ENCODE measurements around the gene CFAP77. TPM values are rescaled to one million over a fixed set of nuclear protein-coding genes. Genes with fewer than 3 reads are reported as not detected.

The CFAP77 gene
- total RNA-seq, 2 experiments from 2014 or later: not detected

DNA sequence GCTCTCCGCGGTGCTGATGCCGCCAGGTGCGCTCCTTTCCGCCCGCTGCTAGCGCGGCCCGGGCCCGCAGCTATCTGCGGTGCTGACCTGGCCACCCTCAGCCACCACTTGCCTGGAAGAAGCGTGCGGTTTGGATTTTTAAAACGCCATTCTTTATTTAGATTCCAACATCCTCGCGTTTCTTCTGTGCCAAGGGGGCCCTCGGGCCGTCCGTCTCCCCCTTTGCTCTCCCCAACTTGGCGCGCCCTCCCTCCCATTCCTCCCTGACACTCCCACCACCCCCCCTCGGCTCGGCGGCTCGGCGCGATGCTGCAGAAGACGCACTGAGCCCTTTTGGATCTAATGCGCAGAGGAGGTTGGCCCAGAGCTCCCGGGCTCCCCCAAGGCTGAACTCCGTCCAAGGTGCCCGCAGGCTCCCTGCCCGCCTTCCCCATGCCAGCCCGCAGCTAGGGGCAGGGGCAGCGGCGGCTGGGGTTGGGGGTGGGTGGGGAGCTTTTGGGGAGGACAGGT is 172.3 kb downstream of the CFAP77 start, which contains the start of gene BARHL1:
TSS of gene BARHL1 (plus strand) at position 331 of the 510 bp plus-strand sequence. CDS start 192 bp downstream, outside the sequence.
- Mint-ChIP-seq H3K36me3 (ENCODE audit: low read depth) (no peaks in the 10 kb centered on the region), H3K4me3 (peak within 1 kb of the TSS; percentile 82), H3K27ac (peak within 1 kb of the TSS; percentile 66), H3K27me3 (peaks cover 83% of the 10 kb centered on the region), H3K4me1 (ENCODE audit: low read depth) (peaks cover 12% of the 10 kb centered on the region), H3K9me3 (no peaks in the 10 kb centered on the region)
- ATAC-seq (ENCODE audit: poor library complexity): no peak
- no peaks in the 10 kb centered on the region for H3K36me3 ChIP-seq (ENCODE audit: insufficient read depth, low read length)
- DNase-seq: no peak
- H3K27me3 ChIP-seq (ENCODE audit: control insufficient read depth in 1 of 2, insufficient read depth in 2 of 2, low read length in 2 of 2): peaks cover 86 to 92% of the 10 kb centered on the region in 2 experiments
- intact Hi-C loops (cut with DNase I, micrococcal nuclease): loop anchor here (2.0 kb wide), 2 partner anchors 172 to 174 kb away; partner anchors contain the start of gene CFAP77 (in 1 of the 2)
- H3K4me3 ChIP-seq (ENCODE audit: low read length): peak within 1 kb of the TSS; percentile 22
- H3K4me1 ChIP-seq (ENCODE audit: insufficient read depth, low read length): peaks cover 18% of the 10 kb centered on the region
- no peak within 1 kb of the TSS for H3K27ac ChIP-seq (ENCODE audit: low read depth in 1 of 2, low read length in 2 of 2)
- CTCF ChIA-PET: no interaction called here
- POLR2A ChIA-PET: no interaction called here
- TF ChIP-seq, protein P1, sequence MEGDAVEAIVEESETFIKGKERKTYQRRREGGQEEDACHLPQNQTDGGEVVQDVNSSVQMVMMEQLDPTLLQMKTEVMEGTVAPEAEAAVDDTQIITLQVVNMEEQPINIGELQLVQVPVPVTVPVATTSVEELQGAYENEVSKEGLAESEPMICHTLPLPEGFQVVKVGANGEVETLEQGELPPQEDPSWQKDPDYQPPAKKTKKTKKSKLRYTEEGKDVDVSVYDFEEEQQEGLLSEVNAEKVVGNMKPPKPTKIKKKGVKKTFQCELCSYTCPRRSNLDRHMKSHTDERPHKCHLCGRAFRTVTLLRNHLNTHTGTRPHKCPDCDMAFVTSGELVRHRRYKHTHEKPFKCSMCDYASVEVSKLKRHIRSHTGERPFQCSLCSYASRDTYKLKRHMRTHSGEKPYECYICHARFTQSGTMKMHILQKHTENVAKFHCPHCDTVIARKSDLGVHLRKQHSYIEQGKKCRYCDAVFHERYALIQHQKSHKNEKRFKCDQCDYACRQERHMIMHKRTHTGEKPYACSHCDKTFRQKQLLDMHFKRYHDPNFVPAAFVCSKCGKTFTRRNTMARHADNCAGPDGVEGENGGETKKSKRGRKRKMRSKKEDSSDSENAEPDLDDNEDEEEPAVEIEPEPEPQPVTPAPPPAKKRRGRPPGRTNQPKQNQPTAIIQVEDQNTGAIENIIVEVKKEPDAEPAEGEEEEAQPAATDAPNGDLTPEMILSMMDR (IDR thresholded peaks at IDR 0.05): no peak
- peaks cover 3 to 68% of the 10 kb centered on the region in 2 experiments for H3K9me3 ChIP-seq (ENCODE audit: control insufficient read depth in 1 of 2, insufficient read depth in 1 of 2, low read length in 2 of 2)

DNA sequence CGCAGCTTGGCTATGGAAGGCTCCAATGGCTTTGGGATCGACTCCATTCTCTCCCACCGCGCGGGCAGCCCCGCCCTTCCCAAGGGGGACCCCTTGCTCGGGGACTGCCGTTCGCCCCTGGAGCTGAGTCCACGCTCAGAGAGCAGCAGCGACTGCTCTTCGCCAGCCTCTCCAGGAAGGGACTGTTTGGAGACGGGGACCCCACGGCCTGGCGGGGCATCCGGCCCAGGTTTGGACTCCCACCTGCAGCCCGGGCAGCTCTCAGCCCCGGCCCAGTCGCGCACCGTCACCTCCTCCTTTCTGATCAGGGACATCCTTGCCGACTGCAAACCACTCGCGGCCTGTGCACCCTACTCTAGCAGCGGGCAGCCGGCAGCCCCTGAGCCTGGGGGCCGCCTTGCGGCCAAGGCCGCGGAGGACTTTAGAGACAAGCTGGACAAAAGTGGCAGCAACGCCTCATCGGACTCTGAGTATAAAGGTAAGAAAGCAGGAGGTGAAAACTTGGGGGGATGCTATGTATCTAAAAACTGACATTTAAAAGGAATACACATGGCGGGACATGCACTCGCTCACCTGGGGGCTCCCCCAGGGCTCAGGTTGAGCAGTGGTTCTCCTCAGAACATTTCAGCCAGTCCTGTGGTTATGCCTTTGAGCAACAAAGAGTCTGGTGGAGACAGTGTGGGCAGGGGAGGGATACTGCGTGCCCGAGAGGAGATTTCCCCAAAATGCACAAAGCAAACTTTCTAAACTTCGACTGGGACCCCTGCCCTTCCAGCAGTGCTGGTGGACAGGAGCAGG is 173.0 kb downstream of the CFAP77 start:
- ChIA-PET CTCF (no interaction called here), POLR2A (no interaction called here)
- Mint-ChIP-seq H3K4me1 (ENCODE audit: low read depth) (peaks cover 12% of the 10 kb centered on the region), H3K4me3 (no peak overlapping the region), H3K27me3 (peaks cover 83% of the 10 kb centered on the region), H3K36me3 (ENCODE audit: low read depth) (no peaks in the 10 kb centered on the region), H3K27ac (no peak overlapping the region), H3K9me3 (no peaks in the 10 kb centered on the region)
- ATAC-seq (ENCODE audit: poor library complexity) (no peak), DNase-seq (no peak)
- Histone ChIP-seq H3K9me3 (ENCODE audit: control insufficient read depth in 1 of 2, insufficient read depth in 1 of 2, low read length in 2 of 2) (peaks cover 3 to 74% of the 10 kb centered on the region in 2 experiments), H3K36me3 (ENCODE audit: insufficient read depth, low read length) (no peaks in the 10 kb centered on the region), H3K27me3 (ENCODE audit: control insufficient read depth in 1 of 2, insufficient read depth in 2 of 2, low read length in 2 of 2) (peaks cover 92% of the 10 kb centered on the region in 2 experiments), H3K27ac (ENCODE audit: low read depth in 1 of 2, low read length in 2 of 2) (no peak overlapping the region), H3K4me3 (ENCODE audit: low read length) (no peak overlapping the region), H3K4me1 (ENCODE audit: insufficient read depth, low read length) (peaks cover 20% of the 10 kb centered on the region)
- TF ChIP-seq, protein P1 (IDR thresholded peaks at IDR 0.05): no peak
- intact Hi-C loops (cut with DNase I, micrococcal nuclease): loop anchor here (2.0 kb wide), 2 partner anchors 172 to 174 kb away; partner anchors contain the start of gene CFAP77 (in 1 of the 2)

DNA sequence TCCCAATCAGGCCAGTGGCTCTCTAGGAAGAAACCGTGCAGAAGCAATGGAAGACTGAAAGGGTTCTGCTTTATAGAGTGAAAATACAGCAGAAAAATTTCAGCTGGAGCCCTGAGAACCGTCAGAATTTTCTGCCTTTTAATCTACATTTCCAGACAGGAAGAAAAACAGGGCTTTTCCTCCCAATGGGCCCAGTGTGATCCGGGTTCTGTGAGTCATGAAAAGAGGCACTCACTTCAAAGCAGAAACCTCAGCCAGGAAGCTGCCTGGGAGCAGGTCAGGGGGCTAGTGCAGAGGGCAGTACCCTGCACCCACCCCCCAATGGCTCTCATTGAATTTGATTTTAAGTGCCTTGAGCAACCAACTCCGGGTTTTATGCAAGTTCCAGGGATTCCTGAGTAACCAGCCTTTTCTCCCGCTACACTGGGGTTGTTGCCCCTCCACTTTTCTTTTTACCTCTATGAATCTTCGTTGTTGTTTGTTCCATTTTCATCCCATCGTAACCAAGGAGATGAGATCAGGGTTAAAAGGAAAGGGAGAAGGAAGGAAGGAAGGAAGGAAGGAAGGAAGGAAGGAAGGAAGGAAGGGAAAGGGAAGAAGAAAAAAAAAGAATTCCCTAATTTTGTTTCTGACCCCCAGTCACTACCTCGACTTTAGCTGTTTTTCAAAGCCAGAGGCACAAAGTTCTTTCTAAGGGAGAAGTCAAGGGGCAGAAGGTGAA is 173.7 kb downstream of the CFAP77 start:
- H3K9me3 ChIP-seq (ENCODE audit: control insufficient read depth in 1 of 2, insufficient read depth in 1 of 2, low read length in 2 of 2): peaks cover 3 to 80% of the 10 kb centered on the region in 2 experiments
- H3K27me3 Mint-ChIP-seq: peaks cover 83% of the 10 kb centered on the region
- no peak overlapping the region for H3K4me3 Mint-ChIP-seq
- ATAC-seq (ENCODE audit: poor library complexity) (no peak), DNase-seq (no peak)
- intact Hi-C loops (cut with DNase I, micrococcal nuclease): loop anchor here (2.0 kb wide), 2 partner anchors 173 to 175 kb away; partner anchors contain the start of gene CFAP77 (in 1 of the 2)
- peaks cover 92% of the 10 kb centered on the region in 2 experiments for H3K27me3 ChIP-seq (ENCODE audit: control insufficient read depth in 1 of 2, insufficient read depth in 2 of 2, low read length in 2 of 2)
- peaks cover 12% of the 10 kb centered on the region for H3K4me1 Mint-ChIP-seq (ENCODE audit: low read depth)
- H3K4me3 ChIP-seq (ENCODE audit: low read length): no peak overlapping the region
- no peak overlapping the region for H3K27ac Mint-ChIP-seq
- TF ChIP-seq, protein P1 (IDR thresholded peaks at IDR 0.05): no peak
- ChIA-PET CTCF (no interaction called here), POLR2A (no interaction called here)
- H3K36me3 ChIP-seq (ENCODE audit: insufficient read depth, low read length): no peaks in the 10 kb centered on the region
- H3K9me3 Mint-ChIP-seq: no peaks in the 10 kb centered on the region
- no peaks in the 10 kb centered on the region for H3K36me3 Mint-ChIP-seq (ENCODE audit: low read depth)
- H3K4me1 ChIP-seq (ENCODE audit: insufficient read depth, low read length): peaks cover 20% of the 10 kb centered on the region
- H3K27ac ChIP-seq (ENCODE audit: low read depth in 1 of 2, low read length in 2 of 2): no peak overlapping the region
